Ovary (tissue), 3 donors: ENCODE data around the gene CRYBB2.

ENCODE experiments used
- POLR2A ChIP-seq: fragments of 450-650 bp; IDR thresholded peaks from one replicate; pipeline ENCODE4 v1.6.1; 2017; ENCODE audit warnings: antibody characterized with exemption, mild to moderate bottlenecking, moderate library complexity
- TF ChIP-seq, protein P1 (sequence below), 3 donors: fragments of 450-650 bp in 2 of 3; fragments of 200-600 bp in 1 of 3; IDR thresholded peaks; one replicate each; pipeline versions ENCODE4 v1.5.1 to v1.8.0; 2016 to 2022; ENCODE audit warnings: antibody characterized with exemption in 3 of 3, mild to moderate bottlenecking in 1 of 3
- donor health status: DM: no; HTN: no; CAD: no.

- TF ChIP-seq, protein P1, sequence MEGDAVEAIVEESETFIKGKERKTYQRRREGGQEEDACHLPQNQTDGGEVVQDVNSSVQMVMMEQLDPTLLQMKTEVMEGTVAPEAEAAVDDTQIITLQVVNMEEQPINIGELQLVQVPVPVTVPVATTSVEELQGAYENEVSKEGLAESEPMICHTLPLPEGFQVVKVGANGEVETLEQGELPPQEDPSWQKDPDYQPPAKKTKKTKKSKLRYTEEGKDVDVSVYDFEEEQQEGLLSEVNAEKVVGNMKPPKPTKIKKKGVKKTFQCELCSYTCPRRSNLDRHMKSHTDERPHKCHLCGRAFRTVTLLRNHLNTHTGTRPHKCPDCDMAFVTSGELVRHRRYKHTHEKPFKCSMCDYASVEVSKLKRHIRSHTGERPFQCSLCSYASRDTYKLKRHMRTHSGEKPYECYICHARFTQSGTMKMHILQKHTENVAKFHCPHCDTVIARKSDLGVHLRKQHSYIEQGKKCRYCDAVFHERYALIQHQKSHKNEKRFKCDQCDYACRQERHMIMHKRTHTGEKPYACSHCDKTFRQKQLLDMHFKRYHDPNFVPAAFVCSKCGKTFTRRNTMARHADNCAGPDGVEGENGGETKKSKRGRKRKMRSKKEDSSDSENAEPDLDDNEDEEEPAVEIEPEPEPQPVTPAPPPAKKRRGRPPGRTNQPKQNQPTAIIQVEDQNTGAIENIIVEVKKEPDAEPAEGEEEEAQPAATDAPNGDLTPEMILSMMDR (IDR thresholded peaks at IDR 0.05), result no peak
- TF ChIP-seq POLR2A, result no peak
These were observed 16.4 kb upstream of the CRYBB2 start for GRCh38 chr22:25203082-25203481.
